HFFc6 (cell line): ENCODE data around the gene RRP9. TPM values are rescaled to one million over a fixed set of nuclear protein-coding genes. Genes with fewer than 3 reads are reported as not detected.

ENCODE experiments used
- DNase-seq: peaks from one replicate; pipeline ENCODE4 v3.0.0-alpha.2; 2018
- H3K27ac Mint-ChIP-seq: 2 replicates; pipeline ENCODE4 v1.8.0; 2020; ENCODE audit warnings: mild to moderate bottlenecking, mixed read lengths
- H3K27me3 Mint-ChIP-seq: 2 replicates; pipeline ENCODE4 v1.8.0; 2021; ENCODE audit warnings: mild to moderate bottlenecking, moderate library complexity, mixed read lengths; ENCODE audit not compliant: insufficient read depth
- H3K36me3 Mint-ChIP-seq: 2 replicates; pipeline ENCODE4 v1.8.0; 2021; ENCODE audit warnings: low read depth, mixed read lengths
- H3K4me1 Mint-ChIP-seq: 2 replicates; pipeline ENCODE4 v1.8.0; 2020; ENCODE audit warnings: low read depth, mixed read lengths
- H3K4me3 Mint-ChIP-seq: 2 replicates; pipeline ENCODE4 v1.8.0; 2020; ENCODE audit warnings: mild to moderate bottlenecking, moderate library complexity, mixed read lengths
- H3K9me3 Mint-ChIP-seq: 2 replicates; pipeline ENCODE4 v1.8.0; 2020; ENCODE audit warnings: mild to moderate bottlenecking, mixed read lengths
- total RNA-seq, 6 experiments: library from RNA; stranded (reverse); fragmentation: NEBNext Ultra II Directional; extraction: Animal tissue kit (Norgen Biotek cat#: 25700); gene quantifications; 2 replicates in 1 of 6; 3 replicates in 5 of 6; pipeline ENCODE4 v1.2.3, GENCODE V29; 2021
- TF ChIP-seq, protein P1 (sequence below): fragments of 200-600 bp; sonication (generic); IDR thresholded peaks from 2 replicates; pipeline ENCODE4 v1.5.0; 2021; ENCODE audit warnings: antibody characterized with exemption, mild to moderate bottlenecking

The RRP9 gene
- total RNA-seq, 6 experiments from 2014 or later = 30.0 to 36.6 (median 32.5) TPM

GRCh38 chr3:51888463-51889105 lies 53.1 kb downstream of the RRP9 start:
- Mint-ChIP-seq H3K4me1 (no peaks in the 10 kb centered on the region), H3K36me3 (no peaks in the 10 kb centered on the region), H3K27me3 (peaks cover 28% of the 10 kb centered on the region), H3K9me3 (no peaks in the 10 kb centered on the region), H3K4me3 (no peak overlapping the region), H3K27ac (no peak overlapping the region)
- DNase-seq = no peak
- TF ChIP-seq, protein P1, sequence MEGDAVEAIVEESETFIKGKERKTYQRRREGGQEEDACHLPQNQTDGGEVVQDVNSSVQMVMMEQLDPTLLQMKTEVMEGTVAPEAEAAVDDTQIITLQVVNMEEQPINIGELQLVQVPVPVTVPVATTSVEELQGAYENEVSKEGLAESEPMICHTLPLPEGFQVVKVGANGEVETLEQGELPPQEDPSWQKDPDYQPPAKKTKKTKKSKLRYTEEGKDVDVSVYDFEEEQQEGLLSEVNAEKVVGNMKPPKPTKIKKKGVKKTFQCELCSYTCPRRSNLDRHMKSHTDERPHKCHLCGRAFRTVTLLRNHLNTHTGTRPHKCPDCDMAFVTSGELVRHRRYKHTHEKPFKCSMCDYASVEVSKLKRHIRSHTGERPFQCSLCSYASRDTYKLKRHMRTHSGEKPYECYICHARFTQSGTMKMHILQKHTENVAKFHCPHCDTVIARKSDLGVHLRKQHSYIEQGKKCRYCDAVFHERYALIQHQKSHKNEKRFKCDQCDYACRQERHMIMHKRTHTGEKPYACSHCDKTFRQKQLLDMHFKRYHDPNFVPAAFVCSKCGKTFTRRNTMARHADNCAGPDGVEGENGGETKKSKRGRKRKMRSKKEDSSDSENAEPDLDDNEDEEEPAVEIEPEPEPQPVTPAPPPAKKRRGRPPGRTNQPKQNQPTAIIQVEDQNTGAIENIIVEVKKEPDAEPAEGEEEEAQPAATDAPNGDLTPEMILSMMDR = no peak

GRCh38 chr3:51887620-51888019 lies 54.1 kb downstream of the RRP9 start:
- Mint-ChIP-seq H3K4me3 (no peak overlapping the region), H3K9me3 (no peaks in the 10 kb centered on the region), H3K27me3 (peaks cover 23% of the 10 kb centered on the region), H3K4me1 (no peaks in the 10 kb centered on the region), H3K27ac (no peak overlapping the region), H3K36me3 (no peaks in the 10 kb centered on the region)
- TF ChIP-seq, protein P1 = no peak
- DNase-seq = no peak

- TF ChIP-seq, protein P1 = no peak
- no peaks in the 10 kb centered on the region for H3K9me3 Mint-ChIP-seq
- H3K4me1 Mint-ChIP-seq = no peaks in the 10 kb centered on the region
- H3K36me3 Mint-ChIP-seq = no peaks in the 10 kb centered on the region
- no peak overlapping the region for H3K4me3 Mint-ChIP-seq
- H3K27me3 Mint-ChIP-seq = peaks cover 18% of the 10 kb centered on the region
- no peak for DNase-seq
- H3K27ac Mint-ChIP-seq = no peak overlapping the region
Measured at GRCh38 chr3:51886447-51886846, 55.3 kb downstream of the RRP9 start.

Other genes starting within 250 kb of the RRP9 start
- under 1 TPM in 1 of 6 experiments, not detected in 5; 0.02 TPM for gene GRM2, start 234.8 kb downstream of the RRP9 start, total RNA-seq
- not detected for gene IQCF6, start 162.7 kb downstream of the RRP9 start, total RNA-seq
- not detected for gene IQCF2, start 80.3 kb downstream of the RRP9 start, total RNA-seq
- gene IQCF5, start 66.3 kb downstream of the RRP9 start, total RNA-seq = not detected
- gene IQCF1, start 38.6 kb downstream of the RRP9 start, total RNA-seq = not detected
- gene PARP3, start 459 bp upstream of the RRP9 start, total RNA-seq = 10 to 100 TPM; 13.7 to 20.1 (median 17.1) TPM
- gene GPR62, start 13.5 kb upstream of the RRP9 start, total RNA-seq = under 1 TPM in 2 of 6 experiments, not detected in 4; 0.07 to 0.10 TPM
- gene PCBP4, start 25.6 kb upstream of the RRP9 start, total RNA-seq = 100 to 1,000 TPM in 5 of 6 experiments, 10 to 100 TPM in 1; 98.6 to 128 (median 110) TPM
- 10 to 100 TPM; 29.6 to 39.3 (median 33.9) TPM for gene ABHD14B, start 32.1 kb upstream of the RRP9 start, total RNA-seq
- gene ABHD14A, start 33.2 kb upstream of the RRP9 start, total RNA-seq = 10 to 100 TPM; 10.5 to 13.2 (median 11.0) TPM
- gene ACY1, start 41.6 kb upstream of the RRP9 start, total RNA-seq = 10 to 100 TPM; 40.0 to 49.2 (median 41.5) TPM
- gene RPL29, start 54.0 kb upstream of the RRP9 start, total RNA-seq = 1,000 to 10,000 TPM; 1,011 to 1,270 (median 1,111) TPM
- gene DUSP7, start 114.7 kb upstream of the RRP9 start, total RNA-seq = 10 to 100 TPM; 31.7 to 43.3 (median 37.4) TPM
- 10 to 100 TPM; 11.0 to 21.3 (median 20.5) TPM for gene POC1A, start 212.5 kb upstream of the RRP9 start, total RNA-seq